Spleen (tissue), 7 donors: ENCODE data around the gene GAS5.

Experiments used
- POLR2A ChIP-seq, 3 donors: fragments of 450-650 bp; IDR thresholded peaks; one replicate each; pipeline ENCODE4 v1.5.1; 2017; ENCODE audit warnings: antibody characterized with exemption in 3 of 3, mild to moderate bottlenecking in 1 of 3
- POLR2AphosphoS5 ChIP-seq, 3 donors: sonication (generic); formaldehyde crosslinking; IDR thresholded peaks; one replicate each; pipeline ENCODE4 v1.5.1; 2017; ENCODE audit warnings: antibody characterized with exemption in 3 of 3
- TF ChIP-seq, protein P1 (sequence below), 11 experiments: fragments of 200-600 bp in 7 of 11; fragments of 450-650 bp in 4 of 11; sonication (generic) in 4 of 11; IDR thresholded peaks in 8 of 11; conservative IDR thresholded peaks in 3 of 11; 1 replicate in 7 of 11; 2 replicates in 4 of 11; pipeline versions ENCODE4 v1.4.0 to v1.8.0; 2016 to 2021; ENCODE audit warnings: antibody characterized with exemption in 11 of 11, inconsistent platforms in 4 of 11, mild to moderate bottlenecking in 1 of 11
- donor health status: DM: no; HTN: no; CAD: no; lungs with moderate emphysema.
- donor health status: DM: no; HTN: no; CAD: no.
- donor health status: DM: no; HTN: no; CAD: no.

DNA sequence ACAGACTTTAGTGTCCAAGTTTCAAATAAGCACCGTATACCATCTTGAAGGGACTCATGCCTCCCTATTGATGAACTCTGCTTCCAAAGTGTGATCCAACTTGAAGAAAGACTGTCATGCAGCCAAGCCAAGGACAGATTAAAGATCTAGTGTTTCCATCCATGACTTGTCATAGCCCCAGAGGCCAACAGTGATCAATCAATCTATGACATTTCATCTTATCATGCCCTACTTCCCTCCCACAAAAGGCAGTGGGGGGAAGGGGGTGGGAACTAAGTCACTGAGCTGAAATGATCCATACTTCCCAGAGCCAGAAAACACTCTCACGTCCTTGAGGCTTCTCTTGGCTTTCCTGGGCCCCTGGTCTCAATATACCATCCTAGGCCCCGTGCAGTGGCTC is 45.3 kb upstream of the GAS5 start:
- no peak for TF ChIP-seq POLR2A (IDR thresholded peaks at IDR 0.05)
- TF ChIP-seq, protein P1, sequence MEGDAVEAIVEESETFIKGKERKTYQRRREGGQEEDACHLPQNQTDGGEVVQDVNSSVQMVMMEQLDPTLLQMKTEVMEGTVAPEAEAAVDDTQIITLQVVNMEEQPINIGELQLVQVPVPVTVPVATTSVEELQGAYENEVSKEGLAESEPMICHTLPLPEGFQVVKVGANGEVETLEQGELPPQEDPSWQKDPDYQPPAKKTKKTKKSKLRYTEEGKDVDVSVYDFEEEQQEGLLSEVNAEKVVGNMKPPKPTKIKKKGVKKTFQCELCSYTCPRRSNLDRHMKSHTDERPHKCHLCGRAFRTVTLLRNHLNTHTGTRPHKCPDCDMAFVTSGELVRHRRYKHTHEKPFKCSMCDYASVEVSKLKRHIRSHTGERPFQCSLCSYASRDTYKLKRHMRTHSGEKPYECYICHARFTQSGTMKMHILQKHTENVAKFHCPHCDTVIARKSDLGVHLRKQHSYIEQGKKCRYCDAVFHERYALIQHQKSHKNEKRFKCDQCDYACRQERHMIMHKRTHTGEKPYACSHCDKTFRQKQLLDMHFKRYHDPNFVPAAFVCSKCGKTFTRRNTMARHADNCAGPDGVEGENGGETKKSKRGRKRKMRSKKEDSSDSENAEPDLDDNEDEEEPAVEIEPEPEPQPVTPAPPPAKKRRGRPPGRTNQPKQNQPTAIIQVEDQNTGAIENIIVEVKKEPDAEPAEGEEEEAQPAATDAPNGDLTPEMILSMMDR (IDR thresholded peaks at IDR 0.05 in 8 of 11, conservative IDR thresholded peaks at IDR 0.05 in 3 of 11) = no peak
- no peak for TF ChIP-seq POLR2AphosphoS5 (IDR thresholded peaks at IDR 0.05)
